HepG2 (cell line): Measurements from ENCODE around the gene NAP1L1. TPM values are rescaled to one million over a fixed set of nuclear protein-coding genes. Genes with fewer than 3 reads are reported as not detected.

Experiments used
- CBX5 ChIP-seq: sonication (generic); formaldehyde crosslinking; IDR thresholded peaks from 2 replicates; pipeline ENCODE4 v1.4.0; 2020; ENCODE audit warnings: missing genetic modification reagents, borderline replicate concordance
- DNMT1 ChIP-seq: sonication (generic); formaldehyde crosslinking; IDR thresholded peaks from 2 replicates; pipeline ENCODE4 v1.5.1; 2020; ENCODE audit warnings: mild to moderate bottlenecking, missing genetic modification reagents
- E2F2 ChIP-seq: sonication (generic); formaldehyde crosslinking; IDR thresholded peaks from 2 replicates; pipeline ENCODE4 v1.4.0; 2020; ENCODE audit warnings: missing genetic modification reagents, borderline replicate concordance
- GRHL1 ChIP-seq: sonication (generic); formaldehyde crosslinking; conservative IDR thresholded peaks from 2 replicates; pipeline ENCODE4 v1.8.0; 2022; ENCODE audit warnings: missing genetic modification reagents
- HIC2 ChIP-seq: sonication (generic); formaldehyde crosslinking; IDR thresholded peaks from 2 replicates; pipeline ENCODE4 v1.9.0; 2022; ENCODE audit warnings: low read depth, missing genetic modification reagents
- IKZF1 ChIP-seq: fragments of 450-650 bp; IDR thresholded peaks from 2 replicates; pipeline ENCODE4 v1.7.1; 2016
- KMT2B ChIP-seq: IDR thresholded peaks from 2 replicates; pipeline ENCODE4 v1.6.1; 2016; ENCODE audit warnings: missing genetic modification reagents, missing compliant biosample characterization
- LCORL ChIP-seq, 2 experiments: fragments of 450-650 bp in 1 of 2; sonication (generic) in 1 of 2; formaldehyde crosslinking in 1 of 2; IDR thresholded peaks; 2 replicates each; pipeline versions ENCODE4 v1.5.0 to v1.6.1; 2017 to 2020; ENCODE audit warnings: antibody characterized with exemption in 1 of 2, missing genetic modification reagents in 1 of 2
- MLLT10 ChIP-seq: sonication (generic); formaldehyde crosslinking; IDR thresholded peaks from 2 replicates; pipeline ENCODE4 v1.4.0; 2020; ENCODE audit warnings: missing genetic modification reagents
- MTA3 ChIP-seq: sonication (generic); formaldehyde crosslinking; IDR thresholded peaks from 2 replicates; pipeline ENCODE4 v1.4.0; 2020; ENCODE audit warnings: missing genetic modification reagents
- MTF2 ChIP-seq: sonication (generic); formaldehyde crosslinking; IDR thresholded peaks from 2 replicates; pipeline ENCODE4 v1.5.0; 2020; ENCODE audit warnings: missing genetic modification reagents, borderline replicate concordance
- NAIF1 ChIP-seq: sonication (generic); formaldehyde crosslinking; IDR thresholded peaks from 2 replicates; pipeline ENCODE4 v1.5.0; 2020; ENCODE audit warnings: mild to moderate bottlenecking, missing genetic modification reagents, borderline replicate concordance
- POGZ ChIP-seq: sonication (generic); formaldehyde crosslinking; IDR thresholded peaks from 2 replicates; pipeline ENCODE4 v1.4.0; 2020; ENCODE audit warnings: mild to moderate bottlenecking, missing genetic modification reagents
- POLR2AphosphoS2 ChIP-seq: IDR thresholded peaks from 2 replicates; pipeline ENCODE4 v1.6.1; 2011; ENCODE audit warnings: low read depth, low read length, improper control_type of control experiment
- POLR2G ChIP-seq: fragments of 200-400 bp; formaldehyde crosslinking; IDR thresholded peaks from 2 replicates; pipeline ENCODE4 v1.6.1; 2018; ENCODE audit warnings: mild to moderate bottlenecking, low read depth, low read length, moderate library complexity
- SMAD1 ChIP-seq: sonication (generic); formaldehyde crosslinking; IDR thresholded peaks from 2 replicates; pipeline ENCODE4 v1.4.0; 2020; ENCODE audit warnings: missing genetic modification reagents, low read depth, mild to moderate bottlenecking, borderline replicate concordance
- SUZ12 ChIP-seq: fragments of 150-350 bp; IDR thresholded peaks from 2 replicates; pipeline ENCODE4 v1.6.1; 2014; ENCODE audit warnings: low read depth, low read length
- ZNF317 ChIP-seq: sonication (generic); formaldehyde crosslinking; IDR thresholded peaks from 2 replicates; pipeline ENCODE4 v1.5.0; 2020; ENCODE audit warnings: mild to moderate bottlenecking, missing genetic modification reagents
- ZNF550 ChIP-seq: sonication (generic); formaldehyde crosslinking; IDR thresholded peaks from 2 replicates; pipeline ENCODE4 v1.4.0; 2020; ENCODE audit warnings: mild to moderate bottlenecking, missing genetic modification reagents, borderline replicate concordance
- ZNF670 ChIP-seq: sonication (generic); formaldehyde crosslinking; IDR thresholded peaks from 2 replicates; pipeline ENCODE4 v1.8.0; 2022; ENCODE audit warnings: mild to moderate bottlenecking, missing genetic modification reagents, borderline replicate concordance
- ZNF800 ChIP-seq: sonication (generic); formaldehyde crosslinking; IDR thresholded peaks from 2 replicates; pipeline ENCODE4 v1.4.0; 2020; ENCODE audit warnings: missing genetic modification reagents
- ZNF883 ChIP-seq: sonication (generic); formaldehyde crosslinking; IDR thresholded peaks from 2 replicates; pipeline ENCODE4 v1.5.1; 2020; ENCODE audit warnings: mild to moderate bottlenecking, missing genetic modification reagents; ENCODE audit errors: not compliant biosample characterization
- polyA plus RNA-seq, 8 experiments: library from polyadenylated mRNA; depleted of rRNA in 3 of 8; stranded (reverse) in 7 of 8; unstranded in 1 of 8; fragments of >200 nt; fragmentation: Illumina TruSeq in 4 of 8; extraction: Trizol in 4 of 8; gene quantifications; 2 replicates each; pipeline versions ENCODE4 v1.2.1 to v1.2.3, GENCODE V29; 2011 to 2016; ENCODE audit warnings: low read depth in 4 of 8, missing spikeins in 1 of 8, mixed read lengths in 1 of 8; ENCODE audit not compliant: insufficient read depth in 1 of 8
- total RNA-seq, 5 experiments: library from RNA; depleted of rRNA; stranded (reverse); fragments of >200 nt; fragmentation: Illumina TruSeq; extraction: Trizol; gene quantifications; 2 replicates each; pipeline ENCODE4 v1.2.3, GENCODE V29; 2016; ENCODE audit warnings: low read depth in 1 of 5

NAP1L1 gene
- total and polyA plus RNA-seq, 2 of the 13 experiments (the other 11 are each of a cell fraction or from before 2014, with no cell fraction given), result 207 to 309 TPM

GRCh38 chr12:75990189-75990912, 94.1 kb downstream of the NAP1L1 start (continued):
- TF ChIP-seq SMAD1 (CRISPR knock-in tag) (no peak), ZNF670 (peak; percentile 41; the same call in 1 of the 2 replicates), IKZF1 (no peak), SUZ12 (no peak), LCORL (IDR thresholded peaks at IDR 0.05) (no peak), LCORL (CRISPR knock-in tag; IDR thresholded peaks at IDR 0.05) (no peak; the same call in none of the 2 replicates), KMT2B (peak; percentile 73), MTF2 (no peak), CBX5 (no peak), MTA3 (CRISPR knock-in tag) (no peak), NAIF1 (CRISPR knock-in tag) (no peak), DNMT1 (CRISPR knock-in tag) (no peak), ZNF550 (CRISPR knock-in tag) (no peak), ZNF800 (CRISPR knock-in tag) (no peak), GRHL1 (CRISPR knock-in tag) (no peak), ZNF883 (no peak), POLR2AphosphoS2 (no peak), ZNF317 (CRISPR knock-in tag) (0 out of 2 replicates have a peak, but pooled peaks have one; percentile 38), HIC2 (CRISPR knock-in tag) (no peak), E2F2 (no peak), POGZ (CRISPR knock-in tag) (peak; percentile 90), POLR2G (no peak), MLLT10 (CRISPR knock-in tag) (no peak)
